Sigmoid colon (tissue), 7 donors: ENCODE measurements around the gene ABHD12B. TPM values are rescaled to one million over a fixed set of nuclear protein-coding genes. Genes with fewer than 3 reads are reported as not detected.

Experiments used
- DNase-seq: peaks from one replicate; pipeline ENCODE4 v3.0.0-alpha.2; 2019
- H3K27ac ChIP-seq, 4 donors: fragments of 200-600 bp; sonication (generic); one replicate each; pipeline ENCODE4 v1.5.1; 2016 to 2019; ENCODE audit warnings: mild to moderate bottlenecking in 1 of 4
- H3K27me3 ChIP-seq, 3 donors: fragments of 200-600 bp; sonication (generic); one replicate each; pipeline ENCODE4 v1.5.1; 2019; ENCODE audit warnings: mild to moderate bottlenecking in 1 of 3
- H3K36me3 ChIP-seq, 4 donors: fragments of 200-600 bp; sonication (generic); one replicate each; pipeline ENCODE4 v1.5.1; 2016 to 2019
- H3K4me1 ChIP-seq, 4 donors: fragments of 200-600 bp; sonication (generic); one replicate each; pipeline ENCODE4 v1.5.1; 2017 to 2019
- H3K4me3 ChIP-seq, 4 donors: fragments of 200-600 bp; sonication (generic); one replicate each; pipeline ENCODE4 v1.5.1; 2017 to 2019; ENCODE audit warnings: mild to moderate bottlenecking in 2 of 4, moderate library complexity in 1 of 4
- H3K9me3 ChIP-seq, 4 donors: fragments of 200-600 bp in 3 of 4; sonication (generic) in 3 of 4; one replicate each; pipeline versions ENCODE4 v1.5.1 to v1.6.1; 2013 to 2019
- EP300 ChIP-seq, 4 donors: sonication (generic); formaldehyde crosslinking; IDR thresholded peaks; one replicate each; pipeline ENCODE4 v1.6.1; 2017; ENCODE audit warnings: antibody characterized with exemption in 4 of 4
- POLR2A ChIP-seq, 2 donors: fragments of 450-650 bp; IDR thresholded peaks; one replicate each; pipeline ENCODE4 v1.6.1; 2016; ENCODE audit warnings: antibody characterized with exemption in 2 of 2, mild to moderate bottlenecking in 2 of 2, moderate library complexity in 2 of 2
- POLR2AphosphoS5 ChIP-seq, 4 donors: sonication (generic); formaldehyde crosslinking; IDR thresholded peaks; one replicate each; pipeline ENCODE4 v1.6.1; 2017; ENCODE audit warnings: antibody characterized with exemption in 4 of 4
- WGBS, 2 donors: extraction: QIAGEN DNeasy Blood & Tissue Kit; methylation state at CpG; one replicate each; pipeline ENCODE4 v1.1.7; 2013; 5-methylcytosine and 5-hydroxymethylcytosine counted together
- intact Hi-C: fragments of 100-400 bp; cut with DNase I; formaldehyde crosslinking; loops from one replicate; pipeline ENCODE4 v1.15.1; 2023
- polyA plus RNA-seq, 3 donors: library from polyadenylated mRNA; stranded (reverse); fragments of 200-250 nt; gene quantifications; one replicate each; pipeline ENCODE4 v1.2.3, GENCODE V29; 2013
- total RNA-seq, 4 donors: library from RNA; depleted of rRNA; stranded (reverse); fragments of >200 nt; gene quantifications; one replicate each; pipeline ENCODE4 v1.1.0, GENCODE V29; 2016
- TF ChIP-seq, protein P1 (sequence below), 4 experiments: fragments of 450-650 bp in 3 of 4; fragments of 200-600 bp in 1 of 4; IDR thresholded peaks; one replicate each; pipeline ENCODE4 v1.5.1; 2016 to 2019; ENCODE audit warnings: antibody characterized with exemption in 4 of 4, mild to moderate bottlenecking in 3 of 4, moderate library complexity in 2 of 4
- donor health status: healthy with polysubstance abuse.
- donor health status: Bipolar disorder and iron deficiency.
- donor health status: healthy.

ABHD12B gene
- total and polyA plus RNA-seq, 7 donors, result 5.3 to 9.3 (median 6.0) TPM; not detected in 4

GRCh38 chr14:50865391-50866076 is 6.3 kb upstream of the ABHD12B start:
- intact Hi-C loops, result no loop called here
- DNase-seq, result no peak
- Histone ChIP-seq H3K27me3 (peaks cover 0 to 8% (median 0%) of the 10 kb centered on the region in 3 donors), H3K27ac (no peak overlapping the region), H3K4me3 (no peak overlapping the region), H3K36me3 (no peaks in the 10 kb centered on the region), H3K9me3 (no peaks in the 10 kb centered on the region), H3K4me1 (peaks cover 0 to under 1% (median 0%) of the 10 kb centered on the region in 4 donors)
- 65 to 77% methylated on average over 11 of the region's 11 CpGs for WGBS, 2 donors
- TF ChIP-seq EP300 (IDR thresholded peaks at IDR 0.05) (no peak), POLR2A (IDR thresholded peaks at IDR 0.05) (no peak), POLR2AphosphoS5 (IDR thresholded peaks at IDR 0.05) (no peak)
- TF ChIP-seq, protein P1, sequence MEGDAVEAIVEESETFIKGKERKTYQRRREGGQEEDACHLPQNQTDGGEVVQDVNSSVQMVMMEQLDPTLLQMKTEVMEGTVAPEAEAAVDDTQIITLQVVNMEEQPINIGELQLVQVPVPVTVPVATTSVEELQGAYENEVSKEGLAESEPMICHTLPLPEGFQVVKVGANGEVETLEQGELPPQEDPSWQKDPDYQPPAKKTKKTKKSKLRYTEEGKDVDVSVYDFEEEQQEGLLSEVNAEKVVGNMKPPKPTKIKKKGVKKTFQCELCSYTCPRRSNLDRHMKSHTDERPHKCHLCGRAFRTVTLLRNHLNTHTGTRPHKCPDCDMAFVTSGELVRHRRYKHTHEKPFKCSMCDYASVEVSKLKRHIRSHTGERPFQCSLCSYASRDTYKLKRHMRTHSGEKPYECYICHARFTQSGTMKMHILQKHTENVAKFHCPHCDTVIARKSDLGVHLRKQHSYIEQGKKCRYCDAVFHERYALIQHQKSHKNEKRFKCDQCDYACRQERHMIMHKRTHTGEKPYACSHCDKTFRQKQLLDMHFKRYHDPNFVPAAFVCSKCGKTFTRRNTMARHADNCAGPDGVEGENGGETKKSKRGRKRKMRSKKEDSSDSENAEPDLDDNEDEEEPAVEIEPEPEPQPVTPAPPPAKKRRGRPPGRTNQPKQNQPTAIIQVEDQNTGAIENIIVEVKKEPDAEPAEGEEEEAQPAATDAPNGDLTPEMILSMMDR (IDR thresholded peaks at IDR 0.05), result no peak

DNA sequence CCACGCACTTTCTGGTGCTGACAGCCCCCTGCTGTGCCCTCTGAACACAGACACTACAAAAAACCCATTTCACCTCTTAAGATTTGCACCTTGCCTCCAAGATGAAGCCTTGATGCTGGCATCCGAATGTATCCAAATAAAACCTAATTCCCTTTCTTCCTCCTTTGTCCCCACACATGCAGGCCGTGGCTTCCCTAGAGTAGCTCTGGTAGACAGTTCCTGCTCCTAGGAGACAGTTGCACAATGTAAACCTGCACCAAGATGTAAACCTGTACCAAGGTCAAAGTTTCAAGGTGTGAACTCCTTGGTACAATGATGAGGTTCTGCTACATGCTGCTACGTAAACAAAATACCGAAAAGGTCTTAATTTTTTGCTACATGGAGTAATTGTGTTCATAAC is 625 bp upstream of the ABHD12B start:
- no peak overlapping the region for H3K4me3 ChIP-seq
- intact Hi-C loops, result no loop called here
- no peak for TF ChIP-seq POLR2AphosphoS5 (IDR thresholded peaks at IDR 0.05)
- no peak for TF ChIP-seq EP300 (IDR thresholded peaks at IDR 0.05)
- no peak for TF ChIP-seq POLR2A (IDR thresholded peaks at IDR 0.05)
- TF ChIP-seq, protein P1 (IDR thresholded peaks at IDR 0.05), result no peak
- peaks cover 7 to 42% (median 14%) of the 10 kb centered on the region in 3 donors for H3K27me3 ChIP-seq
- H3K4me1 ChIP-seq, result peaks cover 0 to 9% (median 6%) of the 10 kb centered on the region in 4 donors
- H3K27ac ChIP-seq, result no peak overlapping the region
- WGBS, 2 donors, result 30 to 73% methylated on average over 5 of the region's 5 CpGs
- no peak for DNase-seq
- H3K36me3 ChIP-seq, result no peaks in the 10 kb centered on the region
- H3K9me3 ChIP-seq, result no peaks in the 10 kb centered on the region

- intact Hi-C loops, result no loop called here
- Histone ChIP-seq H3K4me1 (peaks cover 0 to 9% (median 6%) of the 10 kb centered on the region in 4 donors), H3K36me3 (no peaks in the 10 kb centered on the region), H3K4me3 (no peak overlapping the region), H3K27me3 (peaks cover 7 to 42% (median 14%) of the 10 kb centered on the region in 3 donors), H3K27ac (no peak overlapping the region), H3K9me3 (no peaks in the 10 kb centered on the region)
- 25 to 35% methylated on average over 2 of the region's 2 CpGs for WGBS, 2 donors
- TF ChIP-seq EP300 (IDR thresholded peaks at IDR 0.05) (no peak), POLR2AphosphoS5 (IDR thresholded peaks at IDR 0.05) (no peak), POLR2A (IDR thresholded peaks at IDR 0.05) (no peak)
- TF ChIP-seq, protein P1 (IDR thresholded peaks at IDR 0.05), result no peak
- DNase-seq, result no peak
Observed at GRCh38 chr14:50874757-50875156, 2.9 kb downstream of the ABHD12B start.

GRCh38 chr14:50875359-50876070 is 3.7 kb downstream of the ABHD12B start:
- 37 to 44% methylated on average over 7 of the region's 7 CpGs for WGBS, 2 donors
- Histone ChIP-seq H3K4me3 (no peak overlapping the region), H3K27me3 (peaks cover 7 to 34% (median 14%) of the 10 kb centered on the region in 3 donors), H3K27ac (no peak overlapping the region), H3K36me3 (no peaks in the 10 kb centered on the region), H3K4me1 (peaks cover 0 to 9% (median 6%) of the 10 kb centered on the region in 4 donors), H3K9me3 (no peaks in the 10 kb centered on the region)
- TF ChIP-seq, protein P1 (IDR thresholded peaks at IDR 0.05), result no peak
- TF ChIP-seq POLR2A (IDR thresholded peaks at IDR 0.05), result no peak
- TF ChIP-seq POLR2AphosphoS5 (IDR thresholded peaks at IDR 0.05), result no peak
- no peak for TF ChIP-seq EP300 (IDR thresholded peaks at IDR 0.05)
- intact Hi-C loops, result no loop called here
- no peak for DNase-seq
